ENCODE measurements around the gene SNAP47. TPM values are rescaled to one million over a fixed set of nuclear protein-coding genes. Genes with fewer than 3 reads are reported as not detected.
A peak's percentile ranks its signal among the peaks of the same experiment; 100 is the strongest.

The SNAP47 gene
- polyA plus RNA-seq, 1 donor = 25.2 TPM

- DNase-seq = no peak
- Histone ChIP-seq H3K27me3 (ENCODE audit: control insufficient read depth, insufficient read depth, low read length) (no peaks in the 10 kb centered on the region), H3K36me3 (ENCODE audit: control insufficient read depth, insufficient read depth, low read length) (peaks cover 50% of the 10 kb centered on the region), H3K9me3 (ENCODE audit: control insufficient read depth, low read depth, low read length) (no peaks in the 10 kb centered on the region), H3K4me3 (ENCODE audit: low read length) (no peak overlapping the region), H3K27ac (ENCODE audit: low read length) (peak overlapping the region; percentile 13), H3K4me1 (ENCODE audit: control insufficient read depth, insufficient read depth, low read length) (peaks cover 2% of the 10 kb centered on the region)
- WGBS (ENCODE audit: insufficient coverage, low lambda C conversion rate) = 100% methylated on average over 1 of the region's 7 CpGs
Observed at GRCh38 chr1:227749225-227749624, 14.0 kb downstream of the SNAP47 start.

- Histone ChIP-seq H3K9me3 (ENCODE audit: control insufficient read depth, low read depth, low read length) (no peaks in the 10 kb centered on the region), H3K27me3 (ENCODE audit: control insufficient read depth, insufficient read depth, low read length) (no peaks in the 10 kb centered on the region), H3K4me3 (ENCODE audit: low read length) (no peak overlapping the region), H3K4me1 (ENCODE audit: control insufficient read depth, insufficient read depth, low read length) (peaks cover 2% of the 10 kb centered on the region), H3K27ac (ENCODE audit: low read length) (no peak overlapping the region), H3K36me3 (ENCODE audit: control insufficient read depth, insufficient read depth, low read length) (peaks cover 53% of the 10 kb centered on the region)
- DNase-seq = no peak
- WGBS (ENCODE audit: insufficient coverage, low lambda C conversion rate) = no CpG with 5 or more reads among the region's 19 CpGs
Observed at GRCh38 chr1:227749916-227750710, 14.9 kb downstream of the SNAP47 start.

- no peak overlapping the region for H3K4me3 ChIP-seq (ENCODE audit: low read length)
- no peak for DNase-seq
- no peak overlapping the region for H3K27ac ChIP-seq (ENCODE audit: low read length)
- H3K9me3 ChIP-seq (ENCODE audit: control insufficient read depth, low read depth, low read length) = no peaks in the 10 kb centered on the region
- peaks cover 61% of the 10 kb centered on the region for H3K36me3 ChIP-seq (ENCODE audit: control insufficient read depth, insufficient read depth, low read length)
- WGBS (ENCODE audit: insufficient coverage, low lambda C conversion rate) = no CpG with 5 or more reads among the region's 7 CpGs
- H3K4me1 ChIP-seq (ENCODE audit: control insufficient read depth, insufficient read depth, low read length) = peaks cover 2% of the 10 kb centered on the region
- no peaks in the 10 kb centered on the region for H3K27me3 ChIP-seq (ENCODE audit: control insufficient read depth, insufficient read depth, low read length)
Observed at GRCh38 chr1:227753999-227754711, 18.9 kb downstream of the SNAP47 start.

- H3K4me3 ChIP-seq (ENCODE audit: low read length) = no peak overlapping the region
- WGBS (ENCODE audit: insufficient coverage, low lambda C conversion rate) = 40% methylated on average over 1 of the region's 4 CpGs
- H3K27ac ChIP-seq (ENCODE audit: low read length) = no peak overlapping the region
- peaks cover 64% of the 10 kb centered on the region for H3K36me3 ChIP-seq (ENCODE audit: control insufficient read depth, insufficient read depth, low read length)
- DNase-seq = no peak
- no peaks in the 10 kb centered on the region for H3K27me3 ChIP-seq (ENCODE audit: control insufficient read depth, insufficient read depth, low read length)
- H3K9me3 ChIP-seq (ENCODE audit: control insufficient read depth, low read depth, low read length) = no peaks in the 10 kb centered on the region
- H3K4me1 ChIP-seq (ENCODE audit: control insufficient read depth, insufficient read depth, low read length) = peaks cover 2% of the 10 kb centered on the region
Observed at GRCh38 chr1:227754958-227755357, 19.7 kb downstream of the SNAP47 start.

- Histone ChIP-seq H3K27me3 (ENCODE audit: control insufficient read depth, insufficient read depth, low read length) (no peaks in the 10 kb centered on the region), H3K27ac (ENCODE audit: low read length) (no peak overlapping the region), H3K9me3 (ENCODE audit: control insufficient read depth, low read depth, low read length) (no peaks in the 10 kb centered on the region), H3K4me3 (ENCODE audit: low read length) (no peak overlapping the region), H3K4me1 (ENCODE audit: control insufficient read depth, insufficient read depth, low read length) (peaks cover 2% of the 10 kb centered on the region), H3K36me3 (ENCODE audit: control insufficient read depth, insufficient read depth, low read length) (peaks cover 60% of the 10 kb centered on the region)
- DNase-seq = no peak
- no CpG with 5 or more reads among the region's 13 CpGs for WGBS (ENCODE audit: insufficient coverage, low lambda C conversion rate)
Observed at GRCh38 chr1:227756172-227756959, 21.1 kb downstream of the SNAP47 start.

GRCh38 chr1:227757781-227758180 is 22.5 kb downstream of the SNAP47 start:
- Histone ChIP-seq H3K9me3 (ENCODE audit: control insufficient read depth, low read depth, low read length) (no peaks in the 10 kb centered on the region), H3K27ac (ENCODE audit: low read length) (no peak overlapping the region), H3K36me3 (ENCODE audit: control insufficient read depth, insufficient read depth, low read length) (peaks cover 63% of the 10 kb centered on the region), H3K4me3 (ENCODE audit: low read length) (no peak overlapping the region), H3K27me3 (ENCODE audit: control insufficient read depth, insufficient read depth, low read length) (no peaks in the 10 kb centered on the region), H3K4me1 (ENCODE audit: control insufficient read depth, insufficient read depth, low read length) (peaks cover 6% of the 10 kb centered on the region)
- DNase-seq = no peak
- WGBS (ENCODE audit: insufficient coverage, low lambda C conversion rate) = no CpG with 5 or more reads among the region's 2 CpGs

GRCh38 chr1:227758366-227758765 is 23.1 kb downstream of the SNAP47 start:
- Histone ChIP-seq H3K4me3 (ENCODE audit: low read length) (no peak overlapping the region), H3K4me1 (ENCODE audit: control insufficient read depth, insufficient read depth, low read length) (peaks cover 8% of the 10 kb centered on the region), H3K27me3 (ENCODE audit: control insufficient read depth, insufficient read depth, low read length) (no peaks in the 10 kb centered on the region), H3K36me3 (ENCODE audit: control insufficient read depth, insufficient read depth, low read length) (peaks cover 59% of the 10 kb centered on the region), H3K9me3 (ENCODE audit: control insufficient read depth, low read depth, low read length) (no peaks in the 10 kb centered on the region), H3K27ac (ENCODE audit: low read length) (peak overlapping the region; percentile 24)
- WGBS (ENCODE audit: insufficient coverage, low lambda C conversion rate) = 93% methylated on average over 2 of the region's 6 CpGs
- no peak for DNase-seq

GRCh38 chr1:227759341-227760300 is 24.4 kb downstream of the SNAP47 start:
- peaks cover 6% of the 10 kb centered on the region for H3K4me1 ChIP-seq (ENCODE audit: control insufficient read depth, insufficient read depth, low read length)
- H3K27me3 ChIP-seq (ENCODE audit: control insufficient read depth, insufficient read depth, low read length) = no peaks in the 10 kb centered on the region
- H3K36me3 ChIP-seq (ENCODE audit: control insufficient read depth, insufficient read depth, low read length) = peaks cover 61% of the 10 kb centered on the region
- no peaks in the 10 kb centered on the region for H3K9me3 ChIP-seq (ENCODE audit: control insufficient read depth, low read depth, low read length)
- peak in 1 of 2 donors; percentile 32 for DNase-seq
- no CpG with 5 or more reads among the region's 15 CpGs for WGBS (ENCODE audit: insufficient coverage, low lambda C conversion rate)
- no peak overlapping the region for H3K4me3 ChIP-seq (ENCODE audit: low read length)
- H3K27ac ChIP-seq (ENCODE audit: low read length) = peak overlapping the region; percentile 24

- 67% methylated on average over 1 of the region's 9 CpGs for WGBS (ENCODE audit: insufficient coverage, low lambda C conversion rate)
- H3K36me3 ChIP-seq (ENCODE audit: control insufficient read depth, insufficient read depth, low read length) = peaks cover 64% of the 10 kb centered on the region
- no peak overlapping the region for H3K27ac ChIP-seq (ENCODE audit: low read length)
- no peaks in the 10 kb centered on the region for H3K9me3 ChIP-seq (ENCODE audit: control insufficient read depth, low read depth, low read length)
- peaks cover 6% of the 10 kb centered on the region for H3K4me1 ChIP-seq (ENCODE audit: control insufficient read depth, insufficient read depth, low read length)
- H3K27me3 ChIP-seq (ENCODE audit: control insufficient read depth, insufficient read depth, low read length) = no peaks in the 10 kb centered on the region
- no peak for DNase-seq
- H3K4me3 ChIP-seq (ENCODE audit: low read length) = no peak overlapping the region
Observed at GRCh38 chr1:227760377-227760776, 25.1 kb downstream of the SNAP47 start.
